HG03108 (cell line): ENCODE measurements around the gene E4F1.

ENCODE experiments used
- ATAC-seq: cut with Tn5 transposase; IDR thresholded peaks from one replicate; pipeline ENCODE4 v1.9.1; 2021; ENCODE audit warnings: moderate library complexity; ENCODE audit not compliant: unreplicated experiment

Gene E4F1

DNA sequence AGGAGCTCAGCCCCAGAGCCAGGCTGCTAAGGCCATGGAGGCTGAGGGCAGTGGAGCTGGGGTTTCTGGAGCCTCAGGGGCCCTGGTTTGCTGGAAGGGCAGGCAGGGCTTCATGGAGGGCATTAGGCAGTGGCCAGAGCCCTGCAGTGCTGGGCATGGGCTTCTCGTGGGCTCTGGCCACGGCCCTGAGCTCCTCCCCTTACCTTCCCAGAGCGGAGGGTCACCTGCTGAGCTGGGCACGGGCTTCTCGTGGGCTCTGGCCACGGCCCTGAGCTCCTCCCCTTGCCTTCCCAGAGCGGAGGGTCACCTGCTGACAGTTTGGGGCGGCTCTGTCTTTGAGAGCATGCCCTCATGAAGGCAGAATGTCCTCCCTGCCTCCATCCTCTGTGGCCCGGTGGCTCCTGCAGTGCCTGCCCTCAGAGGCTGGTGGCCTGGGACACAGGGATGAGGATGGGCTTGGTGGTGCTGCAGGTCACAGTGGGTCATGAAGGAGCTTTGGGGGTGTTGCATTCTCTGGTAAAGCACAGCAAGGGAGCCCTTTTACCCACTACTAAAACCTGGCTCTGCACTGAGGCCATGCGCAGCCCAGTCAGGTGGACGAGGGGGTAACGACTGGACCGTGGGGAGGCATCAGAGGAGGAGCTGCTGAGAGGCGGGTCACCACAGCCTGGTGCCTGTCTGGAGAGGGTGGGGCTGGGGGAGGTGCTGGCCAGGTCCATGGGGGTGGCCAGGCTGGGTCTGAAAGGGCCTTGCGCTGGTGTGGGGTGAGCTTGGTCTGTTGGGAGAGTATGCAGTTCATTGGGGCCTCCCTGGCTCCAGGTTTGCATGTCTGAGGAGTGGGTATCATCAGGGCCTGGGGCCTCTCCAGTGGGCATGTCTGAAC, 47.4 kb downstream of the E4F1 start:
- ATAC-seq = no peak

DNA sequence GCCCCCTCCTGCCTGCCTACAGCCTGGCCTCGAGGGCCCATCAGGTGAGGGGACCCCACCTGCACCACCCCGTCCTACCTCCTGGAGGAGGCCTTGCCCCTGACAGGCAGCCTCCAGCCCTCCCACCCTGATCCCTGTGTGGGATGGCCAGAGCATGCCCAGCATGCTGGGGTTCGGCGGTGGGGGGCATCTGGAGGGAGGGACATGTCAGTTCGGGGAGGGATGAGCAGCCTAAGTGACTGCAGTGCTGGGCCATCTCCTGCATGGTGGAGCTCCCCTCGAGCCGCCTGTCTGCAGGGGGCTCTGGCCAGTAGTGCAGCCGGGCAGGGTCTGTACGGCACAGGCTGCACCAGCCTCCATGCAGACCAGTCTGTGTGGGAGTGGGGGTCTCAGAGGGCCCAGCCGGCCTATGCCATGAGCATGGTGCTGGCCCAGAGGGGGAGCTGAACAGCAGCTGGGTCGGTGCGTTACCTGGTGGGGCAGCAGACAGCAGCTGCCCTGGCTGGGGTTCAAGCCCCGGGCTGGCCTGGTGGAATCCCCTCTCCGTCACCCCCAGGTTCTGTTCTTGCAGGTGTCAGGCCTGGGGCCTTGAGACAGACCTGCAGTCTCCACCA, 48.6 kb downstream of the E4F1 start:
- ATAC-seq = no peak

DNA sequence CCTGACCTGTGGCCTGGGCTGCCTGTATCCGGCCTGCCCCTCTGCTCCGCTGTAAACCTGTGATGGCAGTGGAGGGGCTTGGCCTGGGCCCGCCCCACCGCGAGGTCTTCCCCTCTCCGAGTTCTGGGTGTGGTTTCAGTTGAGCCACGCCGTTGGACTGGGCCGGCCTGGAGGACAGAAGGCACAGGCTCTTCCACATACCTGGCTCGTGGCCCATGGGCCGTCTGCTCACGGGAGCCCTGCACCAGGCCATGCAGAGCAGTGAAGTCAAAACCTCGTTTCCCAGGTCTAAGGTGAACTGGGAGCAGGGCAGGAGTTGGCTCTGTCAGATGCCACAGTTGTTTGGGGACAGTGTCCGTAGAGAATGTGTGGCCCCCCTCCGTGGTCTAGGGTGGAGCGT, 50.1 kb downstream of the E4F1 start:
- ATAC-seq = no peak

DNA sequence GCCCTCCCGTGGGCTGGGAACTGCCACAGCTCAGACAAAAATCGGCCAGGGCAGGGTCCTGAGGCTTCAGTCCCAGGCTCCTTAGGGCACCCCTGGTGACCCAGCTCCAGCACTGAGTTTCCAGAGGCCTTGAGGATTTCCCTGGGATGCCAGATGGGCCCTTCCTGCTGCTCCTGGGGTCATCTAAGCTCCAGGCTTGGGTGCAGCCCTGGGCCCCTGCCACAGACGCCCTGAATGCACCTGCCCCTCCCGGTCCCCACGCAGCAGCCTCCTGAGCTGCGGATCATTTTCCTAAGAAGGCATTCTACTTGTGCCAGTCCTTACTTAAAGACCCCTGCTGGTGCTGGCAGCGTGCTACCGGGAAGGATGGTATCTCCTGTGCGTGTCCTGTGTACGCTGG, 50.5 kb downstream of the E4F1 start:
- ATAC-seq = no peak

DNA sequence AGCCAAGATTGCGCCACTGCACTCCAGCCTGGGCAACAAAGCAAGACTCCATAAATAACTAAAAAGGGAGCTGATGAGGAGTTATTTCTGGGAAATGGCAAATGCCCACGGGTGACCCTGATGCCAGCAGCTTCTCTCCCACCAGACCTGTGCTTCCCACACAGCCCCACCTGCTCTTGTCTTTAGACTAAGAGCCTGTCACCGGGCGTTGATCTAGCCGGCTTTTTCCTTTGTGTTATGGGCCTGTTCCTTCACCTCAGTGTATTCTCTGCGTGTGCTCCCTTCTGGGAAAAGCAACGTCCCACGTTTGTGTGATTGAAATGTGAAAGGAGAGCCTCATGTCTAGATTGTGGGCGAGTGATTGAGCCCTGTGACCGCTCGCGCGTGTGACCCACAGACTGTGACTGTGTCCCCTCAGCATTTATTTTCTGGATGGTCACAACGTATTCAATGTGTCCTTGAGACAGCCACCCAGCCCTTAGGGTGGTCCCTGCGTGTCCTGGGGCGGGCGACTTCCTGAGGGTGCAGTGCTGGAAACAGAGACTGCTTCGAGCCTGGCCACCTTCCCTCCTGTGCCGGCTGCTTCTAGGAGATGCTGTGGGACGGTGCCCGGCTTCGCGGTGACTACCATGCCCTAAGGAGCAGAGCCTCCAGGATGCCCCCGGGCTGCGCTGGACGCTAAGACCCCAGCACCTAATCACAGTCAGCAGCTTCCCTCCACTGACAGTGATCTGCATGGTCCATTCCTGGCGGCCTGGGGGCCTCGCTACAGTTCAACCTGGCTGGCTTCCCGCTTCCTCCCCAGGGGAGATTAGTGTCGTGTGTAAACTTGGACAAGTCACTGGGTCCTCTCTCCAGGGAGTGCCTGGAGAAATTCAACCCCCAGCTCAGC, 52.3 kb downstream of the E4F1 start:
- ATAC-seq = no peak

DNA sequence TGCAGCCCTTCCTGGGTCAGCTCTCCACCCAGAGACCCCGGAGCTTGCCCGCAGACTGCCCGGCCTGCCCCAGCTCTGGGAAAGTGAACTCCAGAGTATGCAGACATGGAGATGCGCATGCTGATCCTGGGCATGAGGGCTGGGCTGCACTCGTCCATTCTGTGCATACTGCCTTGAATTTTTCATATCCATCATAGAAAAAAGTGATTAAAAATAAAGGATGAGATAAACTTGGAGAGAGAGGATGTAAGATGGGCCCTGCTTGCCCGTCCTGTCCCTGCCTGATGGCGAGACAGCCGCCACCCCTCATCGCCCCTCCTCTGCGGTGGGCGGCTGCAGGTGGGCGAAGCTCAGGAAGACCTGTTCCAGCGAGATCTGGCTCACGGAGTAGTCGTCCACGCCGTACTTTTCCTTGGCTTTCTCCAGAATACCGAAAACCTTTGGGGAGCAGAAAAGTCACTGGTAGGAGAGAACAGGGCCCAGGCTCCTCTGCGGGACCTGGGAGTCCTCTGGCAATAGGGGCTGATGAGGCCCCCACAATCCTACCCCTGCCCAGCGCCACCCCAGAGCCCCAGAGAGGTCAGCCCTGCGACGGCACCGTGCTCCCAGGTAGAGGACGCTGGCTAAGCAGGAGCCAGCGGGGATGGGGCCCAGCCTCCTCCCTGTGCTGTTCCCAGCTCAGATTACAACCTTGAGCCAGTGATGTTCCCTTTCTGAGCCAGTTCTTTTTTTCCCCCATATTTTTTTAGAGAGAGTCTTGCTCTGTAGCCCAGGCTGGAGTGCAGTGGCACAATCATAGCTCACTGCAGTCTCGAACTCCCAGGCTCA, 53.2 kb downstream of the E4F1 start:
- ATAC-seq = no peak

DNA sequence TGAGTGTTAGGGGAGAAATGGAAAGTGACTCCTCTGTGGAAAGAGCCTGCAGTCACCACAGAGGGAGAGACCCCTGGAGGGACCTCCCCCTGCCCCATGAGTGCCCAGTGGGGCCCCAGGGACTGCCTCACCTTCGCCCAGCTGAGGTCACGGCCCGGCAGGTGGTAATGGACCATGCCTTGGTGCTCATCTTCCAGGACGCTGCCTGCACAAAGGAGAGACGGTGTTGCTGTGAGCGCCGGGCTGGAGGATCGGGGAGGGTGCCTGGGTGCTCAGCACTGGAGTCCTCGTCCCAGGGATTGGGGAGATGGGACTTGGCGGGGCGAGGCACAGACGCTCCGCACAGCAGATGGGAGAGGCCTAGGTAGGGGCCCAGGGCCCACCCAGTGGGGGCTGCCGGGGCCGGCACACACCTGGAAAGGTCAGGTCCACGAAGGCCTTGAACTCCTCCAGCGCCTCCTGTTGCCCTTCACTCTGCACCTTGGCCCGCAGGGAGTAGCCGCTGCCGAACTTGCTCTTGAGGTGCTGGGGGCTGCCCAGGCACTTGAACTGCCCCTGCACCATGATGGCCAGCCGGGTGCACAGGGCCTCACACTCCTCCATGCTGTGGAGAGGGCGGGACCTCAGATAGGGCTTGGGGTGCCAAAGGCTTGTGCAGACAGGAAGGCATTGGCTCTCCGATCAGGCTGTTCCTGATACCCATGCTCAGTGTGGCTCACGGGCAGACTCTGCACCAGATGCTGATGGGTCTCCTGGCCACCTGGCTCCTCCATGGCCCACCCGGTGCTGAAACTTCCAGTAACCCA, 54.3 kb downstream of the E4F1 start:
- ATAC-seq = no peak

DNA sequence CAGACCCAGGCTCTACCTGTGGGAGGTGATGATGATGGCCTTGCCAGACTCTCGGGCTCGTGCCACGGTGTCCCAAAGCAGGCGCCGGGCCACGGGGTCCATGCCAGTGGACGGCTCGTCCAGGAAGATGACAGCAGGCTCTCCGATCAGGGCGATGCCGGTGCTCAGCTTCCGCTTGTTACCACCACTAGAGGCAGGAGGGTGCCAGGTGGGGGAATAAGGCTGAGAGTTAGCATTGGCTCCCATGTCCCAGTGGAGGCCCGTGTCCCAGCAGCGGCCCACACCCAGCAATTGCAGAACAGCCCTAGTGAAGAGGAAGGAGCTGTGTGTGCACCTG, 54.8 kb downstream of the E4F1 start:
- no peak for ATAC-seq

DNA sequence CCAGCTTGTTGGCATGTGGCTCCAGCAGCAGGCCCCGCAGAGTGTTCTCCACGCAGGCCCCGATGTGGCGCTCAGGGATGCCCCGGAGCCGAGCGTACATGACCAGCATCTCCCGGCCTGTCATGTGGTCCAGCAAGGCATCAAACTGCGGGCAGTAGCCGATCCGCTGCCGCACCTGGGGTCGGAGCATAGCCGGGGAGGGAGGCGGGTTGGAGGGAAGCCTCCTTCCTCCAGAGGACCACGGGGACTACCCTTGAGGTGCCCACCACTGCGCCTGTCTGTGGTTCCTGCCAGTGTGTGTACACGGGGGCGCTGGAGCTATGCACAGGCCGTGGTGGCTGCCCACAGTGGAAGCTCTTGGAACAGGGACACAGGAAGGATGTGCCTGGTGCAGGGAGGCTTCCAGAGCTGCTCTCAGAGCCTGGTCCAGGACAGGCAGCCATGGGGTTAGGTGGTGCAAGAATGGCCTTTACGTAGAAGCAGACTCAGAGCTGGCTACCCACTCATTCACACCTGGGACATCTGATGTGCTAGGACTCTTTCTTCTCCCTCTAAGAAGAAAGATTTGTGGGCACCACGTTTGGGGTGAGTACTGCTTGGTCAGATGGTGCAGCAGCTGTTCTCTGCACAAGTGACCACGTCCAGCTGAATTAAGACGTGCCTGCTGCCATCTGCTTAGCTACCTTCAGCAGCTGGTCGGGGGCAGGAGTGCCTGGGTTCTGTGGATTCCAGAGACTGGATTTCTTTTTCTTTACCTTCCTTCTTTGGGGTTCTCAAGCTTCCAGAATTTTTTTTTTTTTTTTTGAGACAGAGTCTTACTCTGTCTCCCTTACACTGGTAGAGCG, 55.8 kb downstream of the E4F1 start:
- no peak for ATAC-seq

DNA sequence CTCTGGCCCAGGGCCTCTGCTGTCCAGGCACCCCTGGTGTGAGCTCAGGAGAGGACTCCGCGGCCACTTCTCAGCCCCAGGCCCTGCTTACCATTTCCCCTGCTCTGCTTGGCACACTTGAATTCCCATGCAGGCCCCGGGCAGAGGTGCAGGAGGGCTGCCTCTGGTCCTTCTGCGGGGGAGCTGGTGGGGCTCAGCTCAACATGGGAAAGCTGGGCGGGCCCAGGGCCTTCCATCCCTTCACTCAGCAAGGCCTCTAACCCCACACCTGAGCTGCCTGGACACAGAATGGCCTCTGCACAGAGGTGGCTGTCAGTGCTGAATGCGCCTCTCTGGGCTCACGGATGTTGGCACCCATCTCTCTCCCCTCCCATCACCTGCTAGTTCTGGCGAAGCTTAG, 57.1 kb downstream of the E4F1 start:
- ATAC-seq = no peak

DNA sequence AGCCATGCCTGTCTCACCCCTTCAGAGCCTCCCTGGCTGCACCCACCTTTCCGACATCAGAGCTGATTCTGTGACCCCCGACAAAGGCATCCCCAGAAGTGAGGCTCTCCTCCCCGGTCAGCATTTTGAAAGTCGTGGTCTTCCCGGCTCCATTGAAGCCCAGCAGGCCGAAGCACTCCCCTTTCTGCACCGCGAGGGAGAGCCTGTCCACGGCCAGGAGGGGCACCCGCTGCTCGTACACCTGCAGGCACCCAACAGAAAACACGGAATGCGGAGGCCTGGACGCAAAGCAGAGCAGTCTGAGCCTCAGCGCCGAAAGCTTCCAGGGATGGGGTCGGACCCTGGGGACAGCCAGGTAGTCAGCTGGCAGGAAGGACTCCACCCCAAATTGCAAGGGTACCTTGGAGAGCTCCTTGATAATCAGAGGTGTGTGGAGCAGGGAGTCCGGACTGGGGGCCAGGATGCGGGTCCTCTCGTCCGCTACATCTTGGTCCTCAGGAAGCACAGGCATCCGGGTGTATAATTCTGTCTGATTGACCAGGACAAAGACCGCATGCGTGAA, 57.7 kb downstream of the E4F1 start:
- ATAC-seq = no peak

DNA sequence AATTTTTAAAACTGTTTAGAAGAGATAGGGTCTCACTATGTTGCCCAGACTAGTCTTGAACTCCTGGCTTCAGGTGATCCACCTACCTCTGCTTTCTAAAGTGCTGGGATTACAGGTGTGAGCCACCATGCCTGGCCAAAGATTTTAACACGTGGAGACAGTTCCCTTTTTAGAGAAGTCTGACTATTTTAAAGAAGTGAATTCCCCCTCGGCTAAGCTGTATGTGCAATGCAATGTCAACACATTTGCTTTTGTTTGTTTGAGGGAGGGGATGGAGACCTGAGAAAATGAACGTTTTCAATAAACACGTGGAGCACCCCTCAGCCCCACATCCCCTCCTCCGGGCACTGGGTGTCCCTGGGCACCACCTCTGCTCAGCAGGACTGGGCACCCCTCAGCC, 58.9 kb downstream of the E4F1 start:
- no peak for ATAC-seq

DNA sequence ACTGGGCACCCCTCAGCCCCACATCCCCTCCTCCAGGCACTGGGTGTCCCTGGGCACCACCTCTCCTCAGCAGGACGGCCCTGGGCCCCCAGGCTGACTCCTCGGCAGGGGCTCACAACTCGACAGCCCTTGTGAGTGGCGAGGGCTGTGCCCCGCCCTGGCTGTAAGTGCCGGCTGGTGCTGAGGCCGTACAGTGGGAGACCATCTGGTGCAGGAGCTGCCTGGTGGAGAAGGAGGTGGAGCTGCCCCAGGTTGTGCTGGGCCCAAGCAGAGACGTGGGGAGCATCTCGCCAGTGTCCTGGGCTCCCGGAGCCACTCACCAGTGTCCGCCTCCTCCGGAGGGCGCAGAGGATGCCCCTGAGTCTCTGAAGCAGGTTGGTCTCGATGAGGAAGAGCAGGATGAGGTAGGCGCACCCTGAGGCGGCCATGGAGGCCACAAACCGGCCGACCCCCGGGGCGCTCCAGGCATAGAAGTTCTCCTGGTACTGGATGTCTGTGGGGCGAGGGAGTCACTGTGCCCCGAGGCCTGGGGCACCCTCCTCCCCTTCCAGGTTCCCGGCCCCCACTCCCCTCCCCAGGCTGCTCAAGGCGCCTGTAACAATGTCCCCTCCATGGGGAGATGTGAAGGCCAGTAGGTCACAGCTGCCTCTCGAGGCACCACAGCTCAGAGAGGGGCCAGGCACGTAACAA, 59.6 kb downstream of the E4F1 start:
- no peak for ATAC-seq

DNA sequence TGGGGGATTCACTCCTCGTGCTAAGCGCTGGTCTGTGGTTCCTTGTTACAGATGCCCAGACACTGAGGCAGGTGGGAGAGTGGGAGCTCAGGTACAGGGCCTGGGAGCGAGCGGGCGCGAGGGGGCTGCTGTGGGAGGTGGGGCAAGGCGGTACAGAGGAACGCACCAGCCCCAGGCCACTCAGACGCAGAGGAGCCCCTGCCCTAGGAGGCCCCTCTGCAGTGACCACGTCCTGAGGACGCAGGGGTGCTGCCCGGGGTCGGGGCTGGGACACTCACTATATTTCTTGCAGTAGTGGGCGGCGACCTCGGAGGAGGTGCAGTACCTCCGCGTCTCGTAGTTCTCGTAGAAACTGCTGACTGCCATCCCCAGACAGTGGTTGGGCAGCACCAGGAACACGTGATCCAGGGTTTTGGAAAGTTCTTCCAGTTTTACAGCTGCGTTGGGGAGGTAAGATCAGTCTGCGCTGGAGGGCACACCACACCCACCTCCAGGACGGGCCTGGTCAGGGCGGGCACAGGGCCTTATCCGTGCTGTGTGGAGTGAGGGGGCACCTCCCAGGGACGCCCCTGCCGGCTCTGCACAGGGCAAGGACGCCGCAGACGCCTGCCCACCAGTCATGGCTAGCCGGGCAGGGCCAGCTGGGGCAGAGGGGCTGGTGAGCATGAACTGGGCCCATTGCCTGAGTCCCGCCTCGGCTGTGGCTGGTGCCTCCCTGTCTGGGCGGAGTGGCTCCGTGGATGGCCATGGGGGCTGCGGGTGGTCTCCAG, 60.8 kb downstream of the E4F1 start:
- no peak for ATAC-seq

DNA sequence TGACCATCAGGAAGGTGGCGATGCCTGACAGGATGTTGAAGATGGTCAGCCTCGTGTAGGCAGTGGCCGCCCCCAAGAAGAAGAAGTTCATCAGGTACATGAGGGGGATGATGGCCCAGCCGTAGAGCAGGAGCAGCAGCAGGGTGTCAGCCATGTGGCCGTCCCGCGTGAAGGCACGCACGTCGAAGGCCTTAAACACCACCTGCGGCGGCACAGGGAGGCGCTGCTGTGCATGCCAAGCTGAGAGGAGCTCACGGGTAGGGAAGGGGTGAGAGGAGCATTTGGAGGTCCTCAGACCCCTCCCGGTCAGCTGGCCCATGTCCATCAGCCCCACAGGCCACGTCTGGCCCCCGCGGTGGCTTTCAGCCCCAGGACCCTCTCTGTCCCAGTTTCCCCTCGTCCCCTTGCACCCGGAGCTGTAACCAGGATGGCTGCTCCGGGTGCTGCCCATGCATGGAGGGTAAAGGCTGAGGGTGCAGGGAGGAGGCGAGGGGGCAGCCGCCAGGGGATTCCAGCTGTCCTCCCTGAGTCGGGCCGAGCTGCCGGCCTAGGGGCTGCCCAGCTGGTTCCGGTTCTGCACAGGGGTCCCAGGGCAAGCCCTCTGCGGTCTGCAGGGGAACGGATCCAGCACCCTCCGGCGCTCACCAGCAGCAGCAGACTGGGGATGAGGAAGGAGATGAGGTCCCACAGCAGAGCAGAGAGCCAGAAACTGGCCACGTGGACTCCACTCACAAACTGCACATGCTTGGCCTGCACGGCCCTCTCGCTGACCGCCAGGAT, 61.6 kb downstream of the E4F1 start:
- no peak for ATAC-seq
